ENCODE data around the gene NUBP1. TPM values are rescaled to one million over a fixed set of nuclear protein-coding genes. Genes with fewer than 3 reads are reported as not detected.

Gene NUBP1
- polyA plus RNA-seq, 2 of the 4 experiments (the other 2 are of a cell fraction): 34.1 to 49.9 TPM

GRCh38 chr16:10761373-10761772, 17.7 kb downstream of the NUBP1 start:
- ChIA-PET CTCF (no interaction called here), POLR2A (no interaction called here)
- H3K27ac ChIP-seq: no peak overlapping the region
- no peak overlapping the region for H3K4me2 ChIP-seq
- H3K4me1 ChIP-seq: no peaks in the 10 kb centered on the region
- FAIRE-seq (no peak), ATAC-seq (no peak), DNase-seq (ENCODE audit: low read depth in 1 of 2, low spot score in 1 of 2) (no peak)
- no peak overlapping the region for H3K4me3 ChIP-seq
- 95% methylated on average over 8 of the region's 8 CpGs for WGBS (ENCODE audit: missing lambda C conversion rate)
- TF ChIP-seq ELK1 (IDR thresholded peaks at IDR 0.05; ENCODE audit: low read depth, low read length): no peak
- TF ChIP-seq FOXS1 (CRISPR knock-in tag; IDR thresholded peaks at IDR 0.05): no peak
- no peak for TF ChIP-seq KDM5A (IDR thresholded peaks at IDR 0.05)
- TF ChIP-seq JUN (IDR thresholded peaks at IDR 0.05): no peak
- TF ChIP-seq RARB (CRISPR knock-in tag; IDR thresholded peaks at IDR 0.05): no peak
- no peak for TF ChIP-seq REST (IDR thresholded peaks at IDR 0.05)
- TF ChIP-seq HMGXB4 (CRISPR knock-in tag; IDR thresholded peaks at IDR 0.05; ENCODE audit: borderline replicate concordance): no peak
- TF ChIP-seq USF2 (IDR thresholded peaks at IDR 0.05): no peak
- TF ChIP-seq CEBPB (IDR thresholded peaks at IDR 0.05): no peak
- TF ChIP-seq POLR2AphosphoS2 (conservative IDR thresholded peaks at IDR 0.05; ENCODE audit: low read length): no peak
- no peak for TF ChIP-seq ZSCAN20 (CRISPR knock-in tag; IDR thresholded peaks at IDR 0.05)
- TF ChIP-seq EHMT2 (IDR thresholded peaks at IDR 0.05; ENCODE audit: low read depth): no peak
- no peak for TF ChIP-seq RAD21 (conservative IDR thresholded peaks at IDR 0.05 in 1 of 2, IDR thresholded peaks at IDR 0.05 in 1 of 2)
- no peak for TF ChIP-seq PBX3 (IDR thresholded peaks at IDR 0.05)
- TF ChIP-seq CBX8 (IDR thresholded peaks at IDR 0.05): no peak
- no peak for TF ChIP-seq EP300 (IDR thresholded peaks at IDR 0.05)
- H3K9me3 ChIP-seq: no peaks in the 10 kb centered on the region

GRCh38 chr16:10762336-10763016, 18.8 kb downstream of the NUBP1 start:
- no peak overlapping the region for H3K4me3 ChIP-seq
- DNase-seq (ENCODE audit: low read depth in 1 of 2, low spot score in 1 of 2): no peak
- no peak overlapping the region for H3K27ac ChIP-seq
- H3K9me3 ChIP-seq: no peaks in the 10 kb centered on the region
- POLR2A ChIA-PET: no interaction called here
- H3K4me1 ChIP-seq: no peaks in the 10 kb centered on the region
- H3K4me2 ChIP-seq: no peak overlapping the region
- ATAC-seq: no peak
- FAIRE-seq: no peak
- CTCF ChIA-PET: no interaction called here
- 84% methylated on average over 4 of the region's 35 CpGs for WGBS (ENCODE audit: missing lambda C conversion rate)
- TF ChIP-seq REST (IDR thresholded peaks at IDR 0.05) (no peak), NR3C1 (IDR thresholded peaks at IDR 0.05) (no peak), BHLHE40 (IDR thresholded peaks at IDR 0.05; ENCODE audit: low read depth, low read length) (no peak), NFE2L2 (conservative IDR thresholded peaks at IDR 0.05; ENCODE audit: low read length) (no peak), BCL3 (IDR thresholded peaks at IDR 0.05) (no peak), CBX2 (IDR thresholded peaks at IDR 0.05; ENCODE audit: borderline replicate concordance, low read depth) (no peak), ZNF302 (CRISPR knock-in tag; IDR thresholded peaks at IDR 0.05) (no peak), JUNB (IDR thresholded peaks at IDR 0.05) (no peak), RAD21 (conservative IDR thresholded peaks at IDR 0.05 in 1 of 2, IDR thresholded peaks at IDR 0.05 in 1 of 2) (no peak)

Data from A549 (cell line).